GM12872 (cell line): Measurements from ENCODE around the gene SLC2A13.

Experiments used
- CTCF ChIP-seq: IDR thresholded peaks from 3 replicates; pipeline ENCODE4 v1.5.1; 2011; ENCODE audit warnings: low read depth, mild to moderate bottlenecking, low read length, moderate library complexity; ENCODE audit not compliant: insufficient read depth

The SLC2A13 gene

GRCh38 chr12:39946361-39947280, 159.3 kb downstream of the SLC2A13 start:
- no peak for TF ChIP-seq CTCF

GRCh38 chr12:39937119-39937518, 168.8 kb downstream of the SLC2A13 start:
- no peak for TF ChIP-seq CTCF

DNA sequence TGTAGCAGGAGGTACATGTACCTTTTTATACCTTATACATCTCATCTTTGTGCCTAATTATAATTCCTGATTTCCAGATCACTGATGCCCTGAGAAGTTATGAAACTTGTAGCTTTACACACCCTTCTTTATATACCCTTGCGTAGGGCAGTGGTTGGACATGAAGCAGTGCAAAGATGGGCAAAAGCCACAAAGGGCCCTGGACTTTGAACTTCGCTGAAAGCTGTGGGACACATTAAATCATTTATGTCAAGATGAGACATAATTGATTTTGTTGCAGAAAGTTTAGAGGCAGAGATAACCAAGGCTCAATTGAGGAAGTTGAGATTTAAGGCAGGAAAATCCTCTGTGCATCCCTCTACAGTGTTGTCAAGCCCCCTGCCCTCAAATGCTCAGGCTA, 170.0 kb downstream of the SLC2A13 start:
- TF ChIP-seq CTCF, result no peak

DNA sequence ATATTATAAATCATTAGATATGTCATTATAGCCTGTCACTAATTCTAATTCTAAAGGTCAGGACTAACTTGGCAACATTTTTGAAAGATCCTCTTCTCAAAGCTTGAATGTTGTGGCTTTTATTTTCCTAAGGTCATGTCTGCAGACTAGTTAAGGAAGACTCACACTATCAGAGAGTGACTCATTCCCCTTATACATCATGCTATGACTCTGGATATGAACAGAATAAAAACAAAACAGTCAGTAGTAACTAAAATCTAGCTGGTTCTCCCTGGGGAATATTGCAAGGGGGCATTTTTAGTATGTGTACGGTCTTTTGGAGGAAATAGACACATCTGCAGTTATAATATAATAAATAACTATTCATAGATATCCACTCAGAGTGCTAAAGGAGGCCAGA, 170.6 kb downstream of the SLC2A13 start:
- no peak for TF ChIP-seq CTCF

DNA sequence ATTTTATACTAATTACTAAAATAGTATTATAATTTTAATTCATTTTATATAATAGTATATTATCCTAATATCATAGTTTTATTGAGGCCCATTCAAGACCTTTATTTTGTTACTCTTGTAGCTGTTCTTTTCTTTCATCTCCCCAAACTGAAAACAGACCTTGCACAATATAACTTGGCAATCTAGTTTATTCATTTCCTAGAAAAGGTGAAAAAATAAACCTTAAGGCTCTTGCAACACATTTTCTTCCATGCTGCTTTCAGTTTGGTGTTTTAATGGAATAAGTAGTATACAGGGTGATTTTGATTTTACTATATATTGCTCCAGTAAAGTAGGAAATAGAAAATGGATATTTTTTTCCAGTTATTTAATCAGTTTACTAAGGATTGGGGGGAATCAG, 174.0 kb downstream of the SLC2A13 start:
- TF ChIP-seq CTCF, result no peak

DNA sequence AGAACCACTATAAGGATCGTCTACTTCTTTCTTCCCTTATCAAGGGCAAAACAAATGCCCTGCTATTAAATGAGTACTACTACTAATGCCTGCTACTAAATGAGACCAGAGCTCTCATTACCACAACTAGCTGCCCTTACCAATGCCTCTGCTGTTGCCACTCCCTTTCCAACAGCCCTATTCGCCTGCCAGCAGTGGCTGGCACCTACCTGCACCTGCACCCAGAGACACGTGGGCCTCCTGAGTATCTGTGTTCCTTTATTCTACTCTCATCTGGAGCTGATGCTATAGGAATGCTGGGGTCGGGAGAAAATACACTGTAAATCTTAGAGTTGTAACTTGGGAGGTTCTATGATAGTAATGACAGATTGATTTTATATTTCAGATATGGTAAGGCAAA, 174.7 kb downstream of the SLC2A13 start:
- no peak for TF ChIP-seq CTCF

DNA sequence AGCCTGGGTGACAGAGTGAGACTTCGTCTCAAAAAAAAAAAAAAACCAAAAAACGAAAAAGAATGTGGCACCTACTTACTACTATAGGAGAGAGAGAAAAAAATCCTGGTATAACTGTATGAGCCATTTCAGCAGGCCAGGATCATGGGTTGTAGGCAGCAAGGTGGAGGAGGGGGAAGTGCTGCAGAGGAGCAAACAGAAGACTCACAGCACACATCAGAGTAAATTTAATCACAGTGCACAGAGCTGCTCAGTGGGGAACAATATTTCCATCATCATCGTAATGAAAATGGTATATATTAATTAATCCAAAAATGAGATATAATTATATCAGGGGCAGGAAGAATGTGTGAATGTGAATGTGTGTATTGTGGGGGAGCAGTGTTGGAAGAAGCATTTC, 175.8 kb downstream of the SLC2A13 start:
- no peak for TF ChIP-seq CTCF
